ENCODE results near the gene NTRK1. TPM values are rescaled to one million over a fixed set of nuclear protein-coding genes. Genes with fewer than 3 reads are reported as not detected.

NTRK1 gene
- total RNA-seq, 1 donor from 2014 or later, result not detected

DNA sequence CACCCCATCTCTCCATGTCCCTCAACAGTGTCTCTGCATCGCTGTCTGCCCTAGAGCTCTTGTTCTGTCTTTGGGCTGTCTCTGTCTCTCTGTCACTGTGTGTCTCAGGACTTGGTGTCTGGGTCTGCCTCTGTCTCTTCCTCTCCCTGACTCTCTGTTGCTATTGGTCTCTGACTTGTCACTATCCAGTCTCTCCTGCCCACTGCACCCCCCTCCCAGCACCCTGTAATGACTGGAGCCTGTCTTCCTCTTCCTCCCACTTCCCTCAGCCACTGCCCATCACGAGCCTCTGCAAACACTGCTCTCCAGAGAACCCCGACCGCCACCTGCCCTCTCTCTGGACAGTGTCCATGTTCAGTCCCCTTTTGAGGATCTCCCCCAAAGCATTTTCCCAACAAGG, 45.0 kb downstream of the NTRK1 start:
- no peaks in the 10 kb centered on the region for H3K27me3 ChIP-seq (ENCODE audit: control insufficient read depth, insufficient read depth, low read length)
- TF ChIP-seq, protein P1, sequence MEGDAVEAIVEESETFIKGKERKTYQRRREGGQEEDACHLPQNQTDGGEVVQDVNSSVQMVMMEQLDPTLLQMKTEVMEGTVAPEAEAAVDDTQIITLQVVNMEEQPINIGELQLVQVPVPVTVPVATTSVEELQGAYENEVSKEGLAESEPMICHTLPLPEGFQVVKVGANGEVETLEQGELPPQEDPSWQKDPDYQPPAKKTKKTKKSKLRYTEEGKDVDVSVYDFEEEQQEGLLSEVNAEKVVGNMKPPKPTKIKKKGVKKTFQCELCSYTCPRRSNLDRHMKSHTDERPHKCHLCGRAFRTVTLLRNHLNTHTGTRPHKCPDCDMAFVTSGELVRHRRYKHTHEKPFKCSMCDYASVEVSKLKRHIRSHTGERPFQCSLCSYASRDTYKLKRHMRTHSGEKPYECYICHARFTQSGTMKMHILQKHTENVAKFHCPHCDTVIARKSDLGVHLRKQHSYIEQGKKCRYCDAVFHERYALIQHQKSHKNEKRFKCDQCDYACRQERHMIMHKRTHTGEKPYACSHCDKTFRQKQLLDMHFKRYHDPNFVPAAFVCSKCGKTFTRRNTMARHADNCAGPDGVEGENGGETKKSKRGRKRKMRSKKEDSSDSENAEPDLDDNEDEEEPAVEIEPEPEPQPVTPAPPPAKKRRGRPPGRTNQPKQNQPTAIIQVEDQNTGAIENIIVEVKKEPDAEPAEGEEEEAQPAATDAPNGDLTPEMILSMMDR (IDR thresholded peaks at IDR 0.05; ENCODE audit: insufficient read depth, low read length, severe bottlenecking), result no peak
- FAIRE-seq (no peak), DNase-seq (ENCODE audit: low read depth) (no peak)
- H3K4me3 ChIP-seq (ENCODE audit: low read depth, low read length), result no peak overlapping the region
- H3K36me3 ChIP-seq (ENCODE audit: control insufficient read depth, insufficient read depth, low read length), result peaks cover 7% of the 10 kb centered on the region

DNA sequence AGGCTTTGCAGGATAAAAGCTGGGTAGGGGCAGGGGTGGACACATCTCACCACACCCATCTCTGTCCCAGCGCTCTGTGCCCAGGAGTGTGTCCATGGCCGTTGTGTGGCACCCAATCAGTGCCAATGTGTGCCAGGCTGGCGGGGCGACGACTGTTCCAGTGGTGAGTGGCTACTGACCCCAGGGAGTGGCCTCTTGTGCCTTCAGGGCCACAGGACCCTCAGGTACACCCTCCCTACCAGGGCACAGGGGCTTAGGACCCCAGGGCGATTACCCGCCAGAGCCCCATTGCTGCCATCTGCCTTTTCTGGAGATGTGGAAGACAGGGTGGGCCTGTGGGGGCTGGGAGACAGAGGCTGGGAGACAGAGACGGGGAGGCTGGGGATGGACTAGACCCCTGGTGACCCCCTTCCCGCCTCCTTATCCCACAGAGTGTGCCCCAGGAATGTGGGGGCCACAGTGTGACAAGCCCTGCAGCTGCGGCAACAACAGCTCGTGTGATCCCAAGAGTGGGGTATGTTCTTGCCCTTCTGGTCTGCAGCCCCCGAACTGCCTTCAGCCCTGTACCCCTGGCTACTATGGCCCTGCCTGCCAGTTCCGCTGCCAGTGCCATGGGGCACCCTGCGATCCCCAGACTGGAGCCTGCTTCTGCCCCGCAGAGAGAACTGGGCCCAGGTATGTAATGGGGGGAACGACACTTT, 45.7 kb downstream of the NTRK1 start:
- FAIRE-seq (no peak), DNase-seq (ENCODE audit: low read depth) (no peak)
- H3K4me3 ChIP-seq (ENCODE audit: low read depth, low read length), result no peak overlapping the region
- TF ChIP-seq, protein P1 (IDR thresholded peaks at IDR 0.05; ENCODE audit: insufficient read depth, low read length, severe bottlenecking), result no peak
- peaks cover 7% of the 10 kb centered on the region for H3K36me3 ChIP-seq (ENCODE audit: control insufficient read depth, insufficient read depth, low read length)
- H3K27me3 ChIP-seq (ENCODE audit: control insufficient read depth, insufficient read depth, low read length), result no peaks in the 10 kb centered on the region

DNA sequence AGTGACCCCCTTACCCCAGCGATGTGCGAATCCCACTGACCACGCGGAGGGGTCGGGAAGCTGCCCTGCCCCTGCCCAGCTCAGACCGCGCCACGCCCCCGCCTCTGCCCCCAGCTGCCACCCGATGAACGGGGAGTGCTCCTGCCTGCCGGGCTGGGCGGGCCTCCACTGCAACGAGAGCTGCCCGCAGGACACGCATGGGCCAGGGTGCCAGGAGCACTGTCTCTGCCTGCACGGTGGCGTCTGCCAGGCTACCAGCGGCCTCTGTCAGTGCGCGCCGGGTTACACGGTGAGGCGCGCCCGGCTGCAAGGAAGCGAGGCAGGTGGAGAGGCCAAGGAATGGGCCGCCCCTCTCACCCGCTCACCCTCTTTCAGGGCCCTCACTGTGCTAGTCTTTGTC, 47.9 kb downstream of the NTRK1 start:
- H3K4me3 ChIP-seq (ENCODE audit: low read depth, low read length), result peak overlapping the region; percentile 66
- peaks cover 12% of the 10 kb centered on the region for H3K36me3 ChIP-seq (ENCODE audit: control insufficient read depth, insufficient read depth, low read length)
- no peak for FAIRE-seq
- no peaks in the 10 kb centered on the region for H3K27me3 ChIP-seq (ENCODE audit: control insufficient read depth, insufficient read depth, low read length)
- TF ChIP-seq, protein P1 (IDR thresholded peaks at IDR 0.05; ENCODE audit: insufficient read depth, low read length, severe bottlenecking), result no peak
- DNase-seq (ENCODE audit: low read depth), result no peak

DNA sequence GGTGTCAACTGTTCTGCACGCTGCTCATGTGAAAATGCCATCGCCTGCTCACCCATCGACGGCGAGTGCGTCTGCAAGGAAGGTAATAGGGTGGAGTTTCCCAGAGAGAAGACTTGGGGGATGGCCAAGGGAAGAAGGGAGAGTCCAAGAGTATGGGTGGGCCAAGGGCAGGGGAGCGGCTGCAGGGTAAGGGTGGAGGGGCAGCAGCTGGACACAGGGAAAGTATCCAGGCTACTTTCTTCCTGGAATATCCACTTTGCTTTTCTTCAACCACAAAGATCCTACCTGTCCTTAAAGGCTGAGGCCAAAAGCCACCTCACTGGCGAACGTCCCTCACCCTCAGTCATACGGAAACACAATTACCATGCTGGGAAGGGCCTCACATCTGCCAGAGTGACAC, 48.3 kb downstream of the NTRK1 start:
- Histone ChIP-seq H3K36me3 (ENCODE audit: control insufficient read depth, insufficient read depth, low read length) (peaks cover 16% of the 10 kb centered on the region), H3K4me3 (ENCODE audit: low read depth, low read length) (no peak overlapping the region), H3K27me3 (ENCODE audit: control insufficient read depth, insufficient read depth, low read length) (no peaks in the 10 kb centered on the region)
- DNase-seq (ENCODE audit: low read depth) (no peak), FAIRE-seq (peak; percentile 18)
- TF ChIP-seq, protein P1 (IDR thresholded peaks at IDR 0.05; ENCODE audit: insufficient read depth, low read length, severe bottlenecking), result no peak

DNA sequence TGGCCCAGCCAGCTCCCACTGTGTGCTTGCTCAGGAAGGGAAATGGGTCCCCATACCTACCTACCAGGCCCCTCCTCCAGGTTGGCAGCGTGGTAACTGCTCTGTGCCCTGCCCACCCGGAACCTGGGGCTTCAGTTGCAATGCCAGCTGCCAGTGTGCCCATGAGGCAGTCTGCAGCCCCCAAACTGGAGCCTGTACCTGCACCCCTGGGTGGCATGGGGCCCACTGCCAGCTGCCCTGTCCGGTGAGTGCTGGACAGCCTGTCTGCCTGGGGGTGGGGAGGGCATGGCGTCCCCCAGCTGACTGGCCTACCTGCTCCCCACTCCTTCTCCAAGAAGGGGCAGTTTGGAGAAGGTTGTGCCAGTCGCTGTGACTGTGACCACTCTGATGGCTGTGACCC, 49.0 kb downstream of the NTRK1 start:
- Histone ChIP-seq H3K27me3 (ENCODE audit: control insufficient read depth, insufficient read depth, low read length) (no peaks in the 10 kb centered on the region), H3K4me3 (ENCODE audit: low read depth, low read length) (no peak overlapping the region), H3K36me3 (ENCODE audit: control insufficient read depth, insufficient read depth, low read length) (peaks cover 21% of the 10 kb centered on the region)
- no peak for DNase-seq (ENCODE audit: low read depth)
- FAIRE-seq, result no peak
- TF ChIP-seq, protein P1 (IDR thresholded peaks at IDR 0.05; ENCODE audit: insufficient read depth, low read length, severe bottlenecking), result no peak

DNA sequence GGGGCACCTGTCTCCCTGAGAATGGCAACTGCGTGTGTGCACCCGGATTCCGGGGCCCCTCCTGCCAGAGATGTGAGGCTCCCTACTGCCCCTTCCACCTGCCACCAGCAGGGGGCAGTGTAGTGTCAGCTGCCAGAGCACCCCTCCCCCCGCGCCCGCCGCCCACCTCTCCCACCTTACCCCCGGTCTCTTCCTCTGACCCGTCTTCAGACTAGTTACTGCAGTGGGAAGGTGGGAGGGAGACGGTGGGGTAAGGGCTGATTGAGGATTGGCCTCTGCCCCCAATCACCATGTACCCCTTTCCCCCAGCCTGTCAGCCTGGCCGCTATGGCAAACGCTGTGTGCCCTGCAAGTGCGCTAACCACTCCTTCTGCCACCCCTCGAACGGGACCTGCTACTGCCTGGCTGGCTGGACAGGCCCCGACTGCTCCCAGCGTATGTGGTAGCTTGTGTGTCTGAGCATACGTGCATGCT, 49.7 kb downstream of the NTRK1 start:
- FAIRE-seq, result no peak
- TF ChIP-seq, protein P1 (IDR thresholded peaks at IDR 0.05; ENCODE audit: insufficient read depth, low read length, severe bottlenecking), result peak; percentile 87
- H3K27me3 ChIP-seq (ENCODE audit: control insufficient read depth, insufficient read depth, low read length), result no peaks in the 10 kb centered on the region
- DNase-seq (ENCODE audit: low read depth), result no peak
- peaks cover 24% of the 10 kb centered on the region for H3K36me3 ChIP-seq (ENCODE audit: control insufficient read depth, insufficient read depth, low read length)
- H3K4me3 ChIP-seq (ENCODE audit: low read depth, low read length), result no peak overlapping the region
